Measurements from ENCODE around the gene GJB1. TPM values are rescaled to one million over a fixed set of nuclear protein-coding genes. Genes with fewer than 3 reads are reported as not detected.

Gene GJB1
- total and polyA plus RNA-seq, 2 donors (not counting 1 experiment from before 2014, with no cell fraction given), result not detected

- Mint-ChIP-seq H3K27me3 (no peaks in the 10 kb centered on the region), H3K9me3 (ENCODE audit: insufficient read depth) (no peaks in the 10 kb centered on the region), H3K4me3 (peak overlapping the region; percentile 98), H3K27ac (peak overlapping the region; percentile 99), H3K4me1 (peaks cover 15% of the 10 kb centered on the region)
- TF ChIP-seq CTCF (IDR thresholded peaks at IDR 0.05), result no peak
- DNase-seq, result peak; percentile 90
- Histone ChIP-seq H3K27me3 (replicated peaks in 1 of 4; ENCODE audit: control extremely low read depth in 1 of 4, control insufficient read depth in 3 of 4, insufficient read depth in 4 of 4, low read length in 3 of 4) (no peaks in the 10 kb centered on the region), H3K4me2 (replicated peaks; ENCODE audit: low read depth, low read length, poor library complexity, severe bottlenecking) (peak overlapping the region; percentile 80), H2AFZ (ENCODE audit: insufficient read depth, low read depth, low read length, poor library complexity, severe bottlenecking) (peak overlapping the region; percentile 87), H3K9me3 (ENCODE audit: control extremely low read depth in 1 of 3, control insufficient read depth in 2 of 3, insufficient read depth in 1 of 3, low read length in 2 of 3) (no peaks in the 10 kb centered on the region), H4K20me1 (ENCODE audit: control insufficient read depth, insufficient read depth, low read length, poor library complexity, severe bottlenecking) (no peaks in the 10 kb centered on the region), H3K79me2 (ENCODE audit: control insufficient read depth, insufficient read depth, low read length) (no peaks in the 10 kb centered on the region), H3K4me1 (ENCODE audit: control insufficient read depth in 2 of 2, insufficient read depth in 2 of 2, low read length in 2 of 2) (peaks cover 5 to 15% of the 10 kb centered on the region in 2 donors), H3K4me3 (ENCODE audit: control extremely low read depth in 1 of 5, extremely low read depth in 1 of 5, insufficient read depth in 1 of 5, low read depth in 2 of 5, low read length in 4 of 5) (peak overlapping the region; percentile 60 to 77 (median 66)), H3K9ac (ENCODE audit: low read length) (peak overlapping the region; percentile 84), H3K36me3 (replicated peaks in 1 of 2; ENCODE audit: control extremely low read depth in 1 of 2, control insufficient read depth in 1 of 2, extremely low read depth in 1 of 2, insufficient read depth in 2 of 2, low read length in 1 of 2) (peaks cover 0 to 5% of the 10 kb centered on the region in 2 experiments), H3K27ac (ENCODE audit: low read length in 2 of 2) (peak overlapping the region; percentile 87 to 92)
- ATAC-seq (ENCODE audit: low read depth), result peak; percentile 89
- WGBS (ENCODE audit: insufficient coverage), result 1% methylated on average over 16 of the region's 42 CpGs
- CTCF ChIA-PET, result interaction anchor here (0.7 to 5.1 kb wide), 8 partner anchors 9 to 413 kb away, joined by 3 to 39 read pairs (median 4); partner anchors contain the start of genes NONO and TAF1
- intact Hi-C loops (cut with micrococcal nuclease), result loop anchor here (1.0 to 5.0 kb wide), 6 partner anchors 16 to 184 kb away; partner anchors contain the start of genes IL2RG, NONO, SNX12 and TAF1
- POLR2A ChIA-PET, result interaction anchor here (0.7 to 2.3 kb wide), 11 partner anchors 15 to 184 kb away, joined by 3 to 23 read pairs (median 6); partner anchors contain the start of genes IL2RG, MED12, NONO and SNX12
Measured at GRCh38 chrX:71181910-71182799, 40.9 kb upstream of the GJB1 start.

GRCh38 chrX:71182871-71183270 is 40.2 kb upstream of the GJB1 start:
- ChIA-PET CTCF (interaction anchor here (0.5 to 5.1 kb wide), 6 partner anchors 9 to 213 kb away, joined by 3 to 39 read pairs (median 3); partner anchors contain the start of genes NONO and TAF1), POLR2A (interaction anchor here (0.5 to 2.3 kb wide), 9 partner anchors 14 to 212 kb away, joined by 3 to 23 read pairs (median 6); partner anchors contain the start of genes IL2RG, NONO, TAF1 and ZMYM3)
- peak overlapping the region; percentile 87 for H2AFZ ChIP-seq (ENCODE audit: insufficient read depth, low read depth, low read length, poor library complexity, severe bottlenecking)
- H3K4me2 ChIP-seq (replicated peaks; ENCODE audit: low read depth, low read length, poor library complexity, severe bottlenecking), result peak overlapping the region; percentile 80
- H3K4me1 ChIP-seq (ENCODE audit: control insufficient read depth in 2 of 2, insufficient read depth in 2 of 2, low read length in 2 of 2), result peaks cover 5 to 15% of the 10 kb centered on the region in 2 donors
- peak overlapping the region; percentile 87 to 92 for H3K27ac ChIP-seq (ENCODE audit: low read length in 2 of 2)
- H3K4me3 ChIP-seq (ENCODE audit: control extremely low read depth in 1 of 5, extremely low read depth in 1 of 5, insufficient read depth in 1 of 5, low read depth in 2 of 5, low read length in 4 of 5), result peak overlapping the region; percentile 60 to 77 (median 66)
- Mint-ChIP-seq H3K4me3 (peak overlapping the region; percentile 98), H3K27ac (peak overlapping the region; percentile 99), H3K4me1 (peaks cover 15% of the 10 kb centered on the region), H3K9me3 (ENCODE audit: insufficient read depth) (no peaks in the 10 kb centered on the region), H3K27me3 (no peaks in the 10 kb centered on the region)
- H3K9me3 ChIP-seq (ENCODE audit: control extremely low read depth in 1 of 3, control insufficient read depth in 2 of 3, insufficient read depth in 1 of 3, low read length in 2 of 3), result no peaks in the 10 kb centered on the region
- DNase-seq, result no peak
- intact Hi-C loops (cut with micrococcal nuclease), result loop anchor here (1.0 to 5.0 kb wide), 6 partner anchors 15 to 183 kb away; partner anchors contain the start of genes IL2RG, NONO, SNX12 and TAF1
- H3K27me3 ChIP-seq (replicated peaks in 1 of 4; ENCODE audit: control extremely low read depth in 1 of 4, control insufficient read depth in 3 of 4, insufficient read depth in 4 of 4, low read length in 3 of 4), result no peaks in the 10 kb centered on the region
- TF ChIP-seq CTCF (IDR thresholded peaks at IDR 0.05) (no peak), EZH2 (IDR thresholded peaks at IDR 0.05; ENCODE audit: borderline replicate concordance, insufficient read depth, low read depth, low read length, poor library complexity, severe bottlenecking) (no peak)
- ATAC-seq (ENCODE audit: low read depth), result no peak
- no peaks in the 10 kb centered on the region for H3K79me2 ChIP-seq (ENCODE audit: control insufficient read depth, insufficient read depth, low read length)
- peak overlapping the region; percentile 84 for H3K9ac ChIP-seq (ENCODE audit: low read length)
- WGBS (ENCODE audit: insufficient coverage), result 83% methylated on average over 1 of the region's 2 CpGs
- no peaks in the 10 kb centered on the region for H3K36me3 ChIP-seq (replicated peaks in 1 of 2; ENCODE audit: control extremely low read depth in 1 of 2, control insufficient read depth in 1 of 2, extremely low read depth in 1 of 2, insufficient read depth in 2 of 2, low read length in 1 of 2)
- H4K20me1 ChIP-seq (ENCODE audit: control insufficient read depth, insufficient read depth, low read length, poor library complexity, severe bottlenecking), result no peaks in the 10 kb centered on the region
